NCI-H2196 treated with DMSO at 0.1 percent for 48 hours (cell line): Measurements from ENCODE around the gene GORAB.

Experiments used
- DNase-seq: peaks from one replicate; lab custom pipeline; 2025; ENCODE audit not compliant: unreplicated experiment; lab: John Stamatoyannopoulos, UW

The GORAB gene

GRCh38 chr1:170590921-170591705 is 59.1 kb downstream of the GORAB start:
- no peak for DNase-seq

GRCh38 chr1:170592591-170593111 is 60.7 kb downstream of the GORAB start:
- DNase-seq: no peak

GRCh38 chr1:170593173-170594011 is 61.4 kb downstream of the GORAB start:
- no peak for DNase-seq

- no peak for DNase-seq
Measured at GRCh38 chr1:170594066-170594626, 62.2 kb downstream of the GORAB start.

GRCh38 chr1:170596701-170597100 is 64.7 kb downstream of the GORAB start:
- no peak for DNase-seq

- DNase-seq: no peak
Measured at GRCh38 chr1:170598618-170599017, 66.7 kb downstream of the GORAB start.

GRCh38 chr1:170599033-170599432 is 67.1 kb downstream of the GORAB start:
- no peak for DNase-seq

- no peak for DNase-seq
Measured at GRCh38 chr1:170601866-170602265, 69.9 kb downstream of the GORAB start.
